Activated naive CD4-positive, alpha-beta T cell treated with anti-CD3 and anti-CD28 coated beads for 36 hours (primary cell): ENCODE data around the gene SP4. TPM values are rescaled to one million over a fixed set of nuclear protein-coding genes. Genes with fewer than 3 reads are reported as not detected.

Source experiments
- CTCF ChIA-PET: fragments of 350-600 bp; sonication (Branson Sonifier 250); formaldehyde crosslinking; loops from one replicate; lab custom pipeline; 2021; ENCODE audit warnings: antibody characterized with exemption; lab: Charles Lee
- DNase-seq: peaks from one replicate; pipeline ENCODE4 v3.0.0-alpha.2; 2020
- H3K27ac Mint-ChIP-seq: one replicate; pipeline ENCODE4 v1.8.0; 2021; ENCODE audit warnings: mild to moderate bottlenecking, mixed read lengths
- H3K27me3 Mint-ChIP-seq: one replicate; pipeline ENCODE4 v1.8.0; 2021; ENCODE audit warnings: low read depth, mixed read lengths
- H3K36me3 Mint-ChIP-seq: one replicate; pipeline ENCODE4 v1.8.0; 2021; ENCODE audit warnings: low read depth, mixed read lengths
- H3K4me1 Mint-ChIP-seq: one replicate; pipeline ENCODE4 v1.8.0; 2021; ENCODE audit warnings: low read depth, mixed read lengths
- H3K4me3 Mint-ChIP-seq: one replicate; pipeline ENCODE4 v1.8.0; 2021; ENCODE audit warnings: mild to moderate bottlenecking, moderate library complexity, mixed read lengths
- H3K9me3 Mint-ChIP-seq: one replicate; pipeline ENCODE4 v1.8.0; 2021; ENCODE audit warnings: mixed read lengths
- intact Hi-C: fragments of 100-400 bp; cut with micrococcal nuclease; formaldehyde crosslinking; loops from one replicate; pipeline ENCODE4 v1.15.1; 2023
- total RNA-seq, 2 experiments: library from RNA; stranded (reverse); gene quantifications; one replicate each; pipeline ENCODE4 v1.2.3, GENCODE V29; 2021

SP4 gene
- total RNA-seq = 10 to 100 TPM; 13.3 to 15.4 TPM

DNA sequence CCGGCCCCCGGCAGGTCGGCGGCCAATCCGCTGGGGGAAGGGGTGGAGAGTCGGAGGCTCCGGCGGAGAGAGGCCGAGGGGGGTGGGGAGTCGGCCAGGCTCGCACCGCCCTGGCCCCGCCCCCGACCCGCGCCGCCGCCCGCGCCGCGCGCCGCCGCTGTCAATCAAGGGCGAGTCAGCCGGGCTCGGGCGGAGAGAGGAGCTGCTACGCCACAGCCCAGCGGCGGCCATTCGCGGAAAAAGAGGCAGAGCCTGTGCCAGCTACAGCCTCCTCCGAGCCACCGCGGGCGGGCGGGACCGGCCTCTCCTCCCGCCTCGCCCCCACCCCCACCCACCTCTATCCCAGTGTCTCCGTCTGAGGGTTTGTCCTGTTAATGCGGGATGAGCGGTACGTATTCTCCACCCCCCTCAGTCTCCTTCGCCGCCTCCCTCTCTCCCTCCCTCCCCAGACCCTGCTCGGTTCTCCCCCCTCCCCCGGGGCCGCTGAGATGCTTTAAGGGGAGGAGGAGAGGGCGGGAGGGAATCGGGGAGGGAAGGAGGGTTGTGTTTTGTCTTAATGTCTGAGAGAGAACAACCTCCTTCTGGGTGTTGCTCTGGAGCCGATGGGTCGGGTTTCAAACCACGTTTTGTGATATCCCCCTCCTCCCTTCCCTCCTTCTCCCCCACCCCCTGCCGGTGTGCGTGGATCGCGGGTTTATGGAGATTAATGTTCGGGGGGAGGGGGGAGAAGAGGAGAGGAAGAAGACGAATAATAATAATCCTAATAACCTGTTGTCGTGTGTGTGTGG lies at the start of gene SP4:
Gene SP4 (plus strand): TSS at position 213 of the 788 bp plus-strand sequence. CDS start 169 bp downstream, at position 382.
- no peaks in the 10 kb centered on the region for H3K27me3 Mint-ChIP-seq
- peaks cover 14% of the 10 kb centered on the region for H3K36me3 Mint-ChIP-seq
- peaks cover 41% of the 10 kb centered on the region for H3K4me1 Mint-ChIP-seq
- peak within 1 kb of the TSS; percentile 99 for H3K27ac Mint-ChIP-seq
- no peaks in the 10 kb centered on the region for H3K9me3 Mint-ChIP-seq
- DNase-seq = peak; percentile 95
- peak within 1 kb of the TSS; percentile 98 for H3K4me3 Mint-ChIP-seq
- intact Hi-C loops = loop anchor here (1.0 to 10.0 kb wide), 16 partner anchors 75 to 1869 kb away; partner anchors contain the start of genes HYCC1, MALSU1, NUP42 and POLR1F
- CTCF ChIA-PET = interaction anchor here (0.9 kb wide), 1 partner anchor 79 kb away, joined by 3 read pairs; no protein-coding TSS in a partner anchor

DNA sequence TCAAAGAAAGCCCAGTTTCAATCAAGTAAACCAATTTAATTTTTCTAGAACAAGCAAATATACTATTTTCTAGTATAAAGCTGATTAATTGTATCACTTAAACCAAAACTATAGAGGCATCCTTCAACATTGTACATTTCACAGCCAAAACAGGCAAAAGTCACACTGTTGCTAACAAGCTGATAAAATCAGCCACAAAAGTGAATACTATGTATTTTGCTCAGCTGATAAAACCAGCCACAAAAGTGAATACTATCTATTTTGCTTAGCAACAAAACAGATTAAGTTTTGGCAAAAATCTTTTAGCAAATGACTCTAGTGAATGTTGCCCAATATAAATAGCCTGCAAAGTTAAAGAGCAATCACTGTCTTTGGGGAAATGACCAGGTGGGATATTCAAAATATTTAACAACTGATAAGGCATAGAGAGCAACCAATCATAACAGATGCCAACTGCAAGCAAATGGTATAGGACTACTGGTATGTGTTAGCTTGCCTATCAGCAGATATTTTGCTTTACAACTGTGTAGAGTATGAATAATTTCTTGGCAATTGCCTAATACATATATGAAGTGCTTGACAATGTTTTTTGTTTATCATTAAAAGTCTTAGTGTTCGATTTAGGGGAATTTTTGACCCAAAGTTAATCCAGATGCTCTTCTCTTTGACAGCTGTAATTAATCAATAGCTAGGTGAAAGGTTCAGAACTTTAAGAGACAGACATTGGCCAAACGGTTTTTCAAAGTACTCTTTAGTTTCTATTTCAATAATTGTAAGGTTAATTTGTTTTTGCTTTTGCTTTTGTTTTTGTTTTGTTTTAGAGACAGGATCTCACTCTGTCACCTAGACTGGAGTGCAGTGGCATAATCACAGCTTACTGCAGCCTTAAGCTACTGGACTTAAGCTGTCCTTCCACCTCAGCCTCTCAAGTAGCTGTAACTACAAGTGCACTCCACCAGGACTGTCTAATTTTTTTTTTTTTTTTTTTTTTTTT lies 44.4 kb upstream of the SP4 start:
- Mint-ChIP-seq H3K9me3 (no peaks in the 10 kb centered on the region), H3K4me1 (no peaks in the 10 kb centered on the region), H3K36me3 (no peaks in the 10 kb centered on the region), H3K27me3 (no peaks in the 10 kb centered on the region), H3K27ac (no peak overlapping the region), H3K4me3 (no peak overlapping the region)
- CTCF ChIA-PET = interaction anchor here (0.6 to 1.3 kb wide), 4 partner anchors 10 to 122 kb away, joined by 3 to 6 read pairs (median 4); no protein-coding TSS in a partner anchor
- DNase-seq = no peak
- intact Hi-C loops = no loop called here

DNA sequence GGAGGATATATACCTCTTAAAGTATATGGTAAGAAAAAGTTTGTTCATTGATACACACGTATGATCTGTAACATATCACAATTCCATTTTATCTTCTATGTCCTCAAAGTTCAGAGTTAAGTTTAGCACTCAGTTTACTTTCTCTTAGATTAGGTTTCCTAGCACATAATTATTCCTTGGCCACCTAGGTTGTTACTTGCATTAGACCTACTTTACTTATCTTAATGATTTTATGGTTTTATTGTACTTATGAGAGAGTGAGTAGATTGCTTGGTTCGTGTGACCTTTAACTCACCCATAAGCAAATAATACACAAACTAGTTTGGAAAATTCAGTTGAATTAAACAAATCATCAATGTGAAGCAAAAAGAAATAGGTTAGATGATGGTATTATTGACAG lies 33.9 kb upstream of the SP4 start:
- Mint-ChIP-seq H3K4me1 (no peaks in the 10 kb centered on the region), H3K27me3 (no peaks in the 10 kb centered on the region), H3K27ac (no peak overlapping the region), H3K36me3 (no peaks in the 10 kb centered on the region), H3K4me3 (no peak overlapping the region), H3K9me3 (no peaks in the 10 kb centered on the region)
- CTCF ChIA-PET = interaction anchor here (1.2 kb wide), 1 partner anchor 10 kb away, joined by 4 read pairs; no protein-coding TSS in a partner anchor
- intact Hi-C loops = no loop called here
- no peak for DNase-seq

DNA sequence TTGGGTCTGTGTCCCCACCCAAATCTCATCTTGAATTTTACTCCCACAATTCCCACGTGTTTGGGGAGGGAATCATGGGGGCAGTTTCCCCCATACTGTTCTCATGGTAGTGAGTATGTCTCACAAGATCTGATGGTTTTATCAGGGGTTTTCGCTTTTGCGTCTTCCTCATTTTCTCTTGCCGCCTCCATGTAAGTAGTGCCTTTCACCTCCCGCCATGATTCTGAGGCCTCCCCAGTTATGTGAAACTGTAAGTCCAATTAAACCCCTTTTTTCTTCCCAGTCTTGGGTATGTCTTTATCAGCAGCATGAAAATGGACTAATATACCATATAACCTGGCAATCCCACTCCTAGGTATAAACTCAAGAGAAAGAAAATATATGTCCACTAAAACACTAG lies 25.9 kb upstream of the SP4 start:
- Mint-ChIP-seq H3K4me1 (no peaks in the 10 kb centered on the region), H3K27me3 (no peaks in the 10 kb centered on the region), H3K27ac (no peak overlapping the region), H3K4me3 (no peak overlapping the region), H3K36me3 (no peaks in the 10 kb centered on the region), H3K9me3 (peaks cover 9% of the 10 kb centered on the region)
- CTCF ChIA-PET = no interaction called here
- DNase-seq = no peak
- intact Hi-C loops = no loop called here

DNA sequence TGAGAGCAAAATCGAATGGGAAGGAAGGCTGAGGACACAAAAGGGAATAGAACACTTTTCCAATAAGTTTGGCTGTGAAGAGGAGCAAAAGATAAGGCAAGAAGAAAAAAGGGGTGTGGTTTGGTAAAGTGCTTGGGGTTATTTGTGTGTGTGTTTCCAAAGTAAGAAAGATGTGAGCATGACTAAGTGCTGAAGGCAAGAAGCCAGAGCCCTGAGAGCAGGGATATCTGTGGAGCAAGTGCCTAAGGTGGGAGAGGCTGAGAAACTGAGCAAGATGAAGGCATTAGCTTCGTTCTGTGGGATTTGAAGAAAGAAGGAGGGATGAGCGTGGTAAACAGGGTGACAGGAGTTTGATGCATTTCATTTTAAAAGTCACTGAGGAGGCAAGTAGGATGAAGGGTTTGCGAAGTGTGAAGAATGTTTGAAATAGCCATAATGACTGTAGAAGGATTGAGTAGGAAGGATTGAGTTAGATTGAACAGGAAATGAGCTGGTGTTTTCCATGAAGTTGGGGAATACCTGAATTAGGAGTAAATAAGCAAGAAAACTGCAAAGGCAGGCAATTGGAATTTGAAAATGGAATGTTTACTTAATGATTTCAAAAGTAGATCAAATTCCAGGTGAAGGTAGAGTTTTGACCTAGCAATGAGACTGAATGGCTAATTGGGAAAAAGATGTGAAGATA lies 19.9 kb upstream of the SP4 start:
- H3K4me3 Mint-ChIP-seq = no peak overlapping the region
- no peak overlapping the region for H3K27ac Mint-ChIP-seq
- intact Hi-C loops = no loop called here
- CTCF ChIA-PET = interaction anchor here (0.6 kb wide), 1 partner anchor 759 kb away, joined by 3 read pairs; no protein-coding TSS in a partner anchor
- H3K27me3 Mint-ChIP-seq = peaks cover 2% of the 10 kb centered on the region
- no peak for DNase-seq
- peaks cover 12% of the 10 kb centered on the region for H3K4me1 Mint-ChIP-seq
- peaks cover 4% of the 10 kb centered on the region for H3K9me3 Mint-ChIP-seq
- H3K36me3 Mint-ChIP-seq = no peaks in the 10 kb centered on the region

DNA sequence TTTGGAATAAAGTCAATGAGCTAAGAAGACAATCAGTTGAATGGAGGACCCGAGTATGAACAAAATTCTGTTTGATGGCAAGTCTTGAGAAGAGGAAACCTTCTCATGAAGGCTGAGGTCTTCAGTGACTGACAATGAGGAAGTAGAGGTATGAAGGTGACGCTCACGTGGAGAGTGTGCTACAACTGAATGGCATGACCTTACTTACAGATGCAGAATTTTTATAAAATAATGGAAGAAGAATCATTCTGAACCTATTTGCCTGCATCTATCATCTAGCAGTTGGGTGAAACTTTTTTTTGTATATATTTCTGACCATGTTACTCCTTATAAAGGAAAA lies 19.4 kb upstream of the SP4 start:
- Mint-ChIP-seq H3K9me3 (peaks cover 3% of the 10 kb centered on the region), H3K36me3 (no peaks in the 10 kb centered on the region), H3K27ac (no peak overlapping the region), H3K4me1 (peaks cover 15% of the 10 kb centered on the region), H3K27me3 (peaks cover 2% of the 10 kb centered on the region), H3K4me3 (no peak overlapping the region)
- intact Hi-C loops = no loop called here
- no peak for DNase-seq
- CTCF ChIA-PET = interaction anchor here (1.7 kb wide), 1 partner anchor 147 kb away, joined by 4 read pairs; no protein-coding TSS in a partner anchor

DNA sequence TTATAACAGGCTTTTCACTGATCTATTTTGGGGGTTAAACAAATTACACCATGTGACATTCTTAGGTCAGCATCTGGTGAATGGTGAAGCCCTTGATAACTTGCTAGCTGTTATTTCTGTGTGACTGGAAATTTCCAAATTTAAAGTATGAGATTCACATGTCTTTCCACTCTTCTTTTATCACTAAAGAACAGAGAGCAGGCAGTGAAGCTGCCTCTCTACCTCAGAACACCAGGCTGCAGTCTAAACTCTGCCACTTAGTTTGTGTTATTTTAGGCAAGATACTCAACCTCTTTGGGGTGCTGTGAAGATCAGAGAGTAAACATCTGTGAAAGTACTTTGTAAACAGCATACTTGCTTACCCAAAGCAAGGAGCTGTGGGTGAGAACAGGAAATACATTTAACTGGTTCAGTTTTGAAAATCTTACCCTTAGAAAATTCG lies 15.5 kb upstream of the SP4 start:
- Mint-ChIP-seq H3K4me1 (peaks cover 18% of the 10 kb centered on the region), H3K9me3 (no peaks in the 10 kb centered on the region), H3K27me3 (peaks cover 2% of the 10 kb centered on the region), H3K4me3 (no peak overlapping the region), H3K36me3 (no peaks in the 10 kb centered on the region), H3K27ac (no peak overlapping the region)
- CTCF ChIA-PET = no interaction called here
- DNase-seq = no peak
- intact Hi-C loops = no loop called here

DNA sequence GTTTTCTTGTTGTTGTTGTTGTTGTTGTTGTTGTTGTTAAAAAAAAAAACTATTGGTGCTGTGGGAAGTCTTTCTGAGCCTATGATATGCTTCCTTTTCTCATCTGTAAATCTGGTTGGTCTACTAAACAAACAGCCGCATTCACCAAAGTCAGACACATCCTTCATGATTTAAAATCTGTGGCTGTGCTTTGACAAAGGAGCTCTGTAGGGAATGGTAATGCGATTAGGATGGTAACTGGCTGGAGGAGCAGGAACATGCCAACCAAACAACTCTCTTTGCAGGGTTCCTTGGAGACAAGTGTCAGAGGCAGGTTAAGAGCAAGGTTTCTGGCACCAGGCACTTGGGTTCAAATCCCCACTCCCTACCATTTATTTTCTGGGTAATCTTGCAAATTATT lies 14.9 kb upstream of the SP4 start:
- Mint-ChIP-seq H3K27ac (no peak overlapping the region), H3K9me3 (no peaks in the 10 kb centered on the region), H3K36me3 (no peaks in the 10 kb centered on the region), H3K4me1 (peaks cover 14% of the 10 kb centered on the region), H3K27me3 (peaks cover under 1% of the 10 kb centered on the region), H3K4me3 (no peak overlapping the region)
- no peak for DNase-seq
- intact Hi-C loops = no loop called here
- CTCF ChIA-PET = interaction anchor here (0.7 kb wide), 1 partner anchor 194 kb away, joined by 7 read pairs; no protein-coding TSS in a partner anchor

DNA sequence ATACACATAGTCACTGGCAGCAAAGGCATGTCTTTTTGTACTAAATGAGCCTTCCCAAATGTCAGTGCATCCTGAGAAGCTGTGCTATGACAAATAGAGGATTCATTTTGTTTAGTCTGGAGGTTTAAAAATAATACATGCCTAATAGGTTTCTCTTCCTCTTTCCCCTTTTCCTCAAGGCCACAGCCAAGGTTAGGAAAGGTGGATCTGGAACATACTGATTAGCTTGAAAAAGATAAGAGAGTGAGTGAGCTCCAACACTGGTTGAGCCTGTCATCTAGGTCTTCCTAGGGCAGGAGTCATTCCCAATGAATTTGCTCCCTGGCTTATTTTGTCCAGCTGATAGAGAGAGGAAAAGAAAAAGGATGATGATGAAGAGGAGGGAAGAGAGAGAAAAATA lies 14.4 kb upstream of the SP4 start:
- CTCF ChIA-PET = interaction anchor here (0.7 kb wide), 1 partner anchor 194 kb away, joined by 7 read pairs; no protein-coding TSS in a partner anchor
- Mint-ChIP-seq H3K27ac (no peak overlapping the region), H3K4me1 (peaks cover 12% of the 10 kb centered on the region), H3K4me3 (no peak overlapping the region), H3K27me3 (no peaks in the 10 kb centered on the region), H3K36me3 (no peaks in the 10 kb centered on the region), H3K9me3 (no peaks in the 10 kb centered on the region)
- no peak for DNase-seq
- intact Hi-C loops = no loop called here

DNA sequence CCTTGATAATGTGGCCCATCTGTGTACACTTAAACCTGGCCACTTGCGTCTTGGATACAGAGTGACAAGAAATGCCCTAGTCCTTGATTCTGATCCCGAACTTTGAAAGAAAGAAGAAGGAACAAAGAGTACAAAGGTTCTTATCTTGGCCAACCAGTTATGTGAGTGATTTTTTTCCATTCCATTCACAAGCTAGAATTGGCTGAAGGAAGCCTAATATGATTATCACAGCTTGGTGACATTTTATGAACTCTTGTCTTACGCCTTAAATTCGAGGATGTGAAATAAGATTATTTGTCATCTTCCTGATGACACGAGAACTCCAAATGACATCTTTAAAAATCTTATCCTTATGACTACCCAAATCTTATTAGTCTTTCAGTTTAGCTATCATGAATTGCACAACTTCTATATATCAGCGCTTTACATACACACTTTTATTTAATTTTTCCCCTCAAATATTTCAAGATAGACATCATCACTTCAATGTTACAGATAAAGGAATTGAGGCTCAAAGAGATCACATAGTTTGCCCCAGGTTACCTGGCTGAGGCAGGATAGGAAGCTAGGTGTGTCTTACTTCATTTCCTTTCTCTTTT lies 13.0 kb upstream of the SP4 start:
- no peaks in the 10 kb centered on the region for H3K36me3 Mint-ChIP-seq
- H3K4me3 Mint-ChIP-seq = no peak overlapping the region
- no peak overlapping the region for H3K27ac Mint-ChIP-seq

DNA sequence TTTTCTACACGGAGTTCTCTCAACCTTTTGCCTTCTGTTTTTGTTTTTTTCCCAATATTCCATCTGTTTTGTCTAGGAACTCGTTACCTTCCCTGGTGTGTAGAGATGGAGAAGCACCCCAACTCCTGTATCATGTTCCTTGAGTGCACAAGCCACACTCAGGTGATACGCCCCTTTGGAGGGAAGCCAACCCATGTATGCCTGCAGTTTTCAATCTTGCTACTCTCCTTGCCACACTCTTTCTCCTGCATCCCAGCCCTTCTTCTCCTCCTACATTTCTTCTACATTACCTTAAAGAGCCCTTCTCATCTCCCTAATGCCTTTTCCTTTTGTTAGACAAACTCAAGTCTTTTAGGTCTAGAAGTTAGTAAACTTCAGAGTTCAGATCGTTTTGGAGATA lies 10.2 kb upstream of the SP4 start:
- Mint-ChIP-seq H3K4me1 (peaks cover 9% of the 10 kb centered on the region), H3K27ac (no peak overlapping the region), H3K9me3 (no peaks in the 10 kb centered on the region), H3K36me3 (no peaks in the 10 kb centered on the region), H3K27me3 (no peaks in the 10 kb centered on the region), H3K4me3 (no peak overlapping the region)
- DNase-seq = no peak
- CTCF ChIA-PET = no interaction called here
- intact Hi-C loops = no loop called here

More for the DNA sequence above, 13.0 kb upstream of the SP4 start:
- no peaks in the 10 kb centered on the region for H3K27me3 Mint-ChIP-seq
- no peak for DNase-seq
- H3K4me1 Mint-ChIP-seq = peaks cover 12% of the 10 kb centered on the region
- intact Hi-C loops = no loop called here
- H3K9me3 Mint-ChIP-seq = no peaks in the 10 kb centered on the region
- CTCF ChIA-PET = interaction anchor here (0.5 kb wide), 1 partner anchor 61 kb away, joined by 3 read pairs; no protein-coding TSS in a partner anchor
